Spinal cord (tissue), 10 donors: ENCODE results near the gene C17orf58. TPM values are rescaled to one million over a fixed set of nuclear protein-coding genes. Genes with fewer than 3 reads are reported as not detected.
A peak's percentile ranks its signal among the peaks of the same experiment; 100 is the strongest.
"Not testable (repeated sequence)": the region's sequence is repeated elsewhere in the genome, so short reads cannot be mapped to it uniquely, and the experiment has no call there.

Experiments used
- DNase-seq, 6 donors: peaks; one replicate each; pipeline versions ENCODE4 v3.0.0 to v3.0.0-alpha.2; 2013 to 2015; ENCODE audit warnings: low spot score in 6 of 6, low read depth in 4 of 6
- H3K27ac ChIP-seq: one replicate; pipeline ENCODE4 v1.5.1; 2013; ENCODE audit warnings: low read depth, low read length, control low read depth
- H3K27me3 ChIP-seq: one replicate; pipeline ENCODE4 v1.6.1; 2013; ENCODE audit warnings: low read length; ENCODE audit not compliant: control insufficient read depth, insufficient read depth
- H3K36me3 ChIP-seq: one replicate; pipeline ENCODE4 v1.6.1; 2013; ENCODE audit warnings: low read length; ENCODE audit not compliant: control insufficient read depth, insufficient read depth
- H3K4me1 ChIP-seq: one replicate; pipeline ENCODE4 v1.6.1; 2013; ENCODE audit warnings: low read length; ENCODE audit not compliant: control insufficient read depth, insufficient read depth
- H3K4me3 ChIP-seq: one replicate; pipeline ENCODE4 v1.5.1; 2013; ENCODE audit warnings: low read depth, low read length, control low read depth
- H3K9me3 ChIP-seq: one replicate; pipeline ENCODE4 v1.6.1; 2013; ENCODE audit warnings: low read length; ENCODE audit not compliant: control insufficient read depth, insufficient read depth
- WGBS: methylation state at CpG from one replicate; pipeline ENCODE4 v1.1.5; 2013; ENCODE audit warnings: missing lambda C conversion rate; ENCODE audit not compliant: insufficient coverage; 5-methylcytosine and 5-hydroxymethylcytosine counted together
- polyA plus RNA-seq, 2 donors: library from polyadenylated mRNA; unstranded; fragments of 120-200 nt; gene quantifications; one replicate each; pipeline ENCODE4 v1.2.1, GENCODE V29; 2013; ENCODE audit not compliant: insufficient read length in 2 of 2
- total RNA-seq, 2 donors: library from RNA; depleted of rRNA in 1 of 2; stranded (reverse); fragments of 120-200 nt in 1 of 2; fragments of >200 nt in 1 of 2; gene quantifications; one replicate each; pipeline versions ENCODE4 v1.2.3 to v1.2.4, GENCODE V29; 2013 to 2014
- donor health status: healthy.

The C17orf58 gene
- total and polyA plus RNA-seq, 4 donors, result 13.9 to 25.7 (median 19.5) TPM

DNA sequence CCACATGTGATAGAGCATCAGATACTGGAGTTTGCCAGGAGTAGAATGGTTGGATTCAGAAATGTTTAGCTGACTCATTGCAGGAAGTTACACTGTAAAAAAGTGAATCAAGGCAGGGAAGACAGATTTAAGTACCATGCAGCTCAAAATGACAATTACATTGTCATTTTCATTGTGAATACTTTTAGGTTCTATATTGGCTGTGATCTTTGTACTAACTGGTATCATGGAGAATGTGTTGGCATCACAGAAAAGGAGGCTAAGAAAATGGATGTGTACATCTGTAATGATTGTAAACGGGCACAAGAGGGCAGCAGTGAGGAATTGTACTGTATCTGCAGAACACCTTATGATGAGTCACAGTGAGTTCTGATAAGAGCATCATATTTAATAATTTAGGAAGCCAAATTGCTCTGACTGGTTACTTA is 33.1 kb downstream of the C17orf58 start:
- not testable (repeated sequence) for H3K9me3 ChIP-seq, H3K27ac ChIP-seq
- WGBS, result no CpG with 5 or more reads among the region's 1 CpG

DNA sequence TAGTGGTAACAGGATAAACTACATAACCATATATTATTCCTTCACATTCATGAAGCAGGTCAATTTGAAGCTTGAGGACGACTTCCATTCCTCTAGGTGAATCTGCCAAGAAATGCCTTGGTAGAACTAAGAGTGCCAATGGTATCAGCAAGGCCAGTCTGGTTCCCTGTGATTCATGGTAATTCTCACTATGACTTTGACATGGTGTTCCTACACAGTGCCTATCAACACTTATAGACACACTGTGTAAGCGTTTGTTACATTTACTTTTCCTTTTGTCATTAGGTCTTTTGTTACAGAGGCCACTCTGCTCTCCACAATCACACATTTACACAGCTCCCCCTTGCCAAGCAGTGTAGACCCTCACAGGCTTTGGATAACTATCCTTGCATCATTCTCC is 34.1 kb downstream of the C17orf58 start:
- H3K9me3 ChIP-seq, DNase-seq, H3K27ac ChIP-seq, H3K4me3 ChIP-seq, H3K27me3 ChIP-seq, H3K4me1 ChIP-seq: not testable (repeated sequence)
- H3K36me3 ChIP-seq, result peaks cover 38% of the 10 kb centered on the region
- WGBS, result 63% methylated on average over 1 of the region's 2 CpGs

More for the DNA sequence above, 33.1 kb downstream of the C17orf58 start:
- H3K4me3 ChIP-seq, H3K4me1 ChIP-seq, H3K27me3 ChIP-seq: not testable (repeated sequence)
- peaks cover 40% of the 10 kb centered on the region for H3K36me3 ChIP-seq
- peak; percentile 40 to 94 (median 65) for DNase-seq

DNA sequence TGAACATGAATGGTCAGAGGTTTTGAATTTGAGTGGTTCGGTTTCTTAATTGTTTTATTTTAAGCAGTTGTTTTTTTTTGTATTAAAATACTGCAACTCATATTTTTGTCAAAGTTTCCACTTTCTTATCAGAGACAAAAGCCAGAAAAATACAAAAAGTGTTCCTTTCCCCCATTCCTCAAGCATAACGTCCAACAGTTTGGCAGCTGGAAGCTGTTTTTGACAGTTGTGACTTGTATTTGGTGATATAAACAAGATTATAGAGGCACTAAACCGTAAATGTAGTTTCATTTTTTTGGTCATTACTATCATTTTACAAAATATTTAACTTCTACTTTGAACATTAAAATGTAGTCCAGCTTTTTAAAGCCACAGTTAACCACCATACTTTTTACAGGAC is 36.0 kb downstream of the C17orf58 start:
- H3K36me3 ChIP-seq, result peaks cover 36% of the 10 kb centered on the region
- not testable (repeated sequence) for H3K27me3 ChIP-seq, H3K4me1 ChIP-seq, H3K9me3 ChIP-seq, H3K4me3 ChIP-seq, DNase-seq, H3K27ac ChIP-seq
- no CpG with 5 or more reads among the region's 3 CpGs for WGBS

DNA sequence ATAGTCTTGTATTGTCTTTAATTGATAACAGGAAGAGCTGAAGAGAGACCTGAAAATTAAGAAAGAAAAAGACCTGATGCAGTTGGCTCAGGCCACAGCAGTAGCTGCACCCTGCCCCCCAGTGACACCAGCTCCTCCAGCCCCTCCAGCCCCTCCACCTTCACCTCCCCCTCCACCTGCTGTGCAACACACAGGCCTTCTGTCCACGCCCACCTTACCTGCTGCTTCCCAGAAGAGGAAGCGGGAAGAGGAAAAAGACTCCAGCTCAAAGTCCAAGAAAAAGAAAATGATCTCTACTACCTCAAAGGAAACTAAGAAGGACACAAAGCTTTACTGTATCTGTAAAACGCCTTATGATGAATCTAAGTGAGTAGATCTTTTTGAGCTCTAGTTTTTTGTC is 36.8 kb downstream of the C17orf58 start:
- no peaks in the 10 kb centered on the region for H3K9me3 ChIP-seq
- H3K27me3 ChIP-seq, result no peaks in the 10 kb centered on the region
- H3K4me1 ChIP-seq, result no peaks in the 10 kb centered on the region
- H3K27ac ChIP-seq, result no peak overlapping the region
- 80% methylated on average over 1 of the region's 3 CpGs for WGBS
- no peak overlapping the region for H3K4me3 ChIP-seq
- peaks cover 32% of the 10 kb centered on the region for H3K36me3 ChIP-seq
- DNase-seq, result no peak

DNA sequence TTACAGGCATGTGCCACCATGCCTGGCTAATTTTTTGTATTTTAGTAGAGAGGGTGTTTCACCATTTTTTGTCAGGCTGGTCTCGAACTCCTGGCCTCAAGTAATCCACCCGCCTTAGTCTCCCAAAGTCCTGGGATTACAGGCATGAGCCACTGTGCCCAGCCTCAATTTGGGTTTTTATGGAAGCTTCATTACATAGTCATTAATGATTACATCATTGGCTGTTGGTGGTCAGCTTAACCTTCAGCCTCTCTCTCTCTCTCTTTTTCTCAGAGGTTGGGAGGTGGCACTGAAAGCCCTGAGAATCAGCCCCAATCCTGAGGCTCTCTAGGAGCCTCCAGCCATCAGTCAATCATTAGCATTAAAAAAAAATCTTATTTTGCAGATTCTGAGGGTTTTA is 45.3 kb downstream of the C17orf58 start:
- 83% methylated on average over 1 of the region's 2 CpGs for WGBS
- Histone ChIP-seq H3K4me1 (no peaks in the 10 kb centered on the region), H3K4me3 (no peak overlapping the region), H3K27ac (no peak overlapping the region), H3K9me3 (no peaks in the 10 kb centered on the region), H3K27me3 (no peaks in the 10 kb centered on the region), H3K36me3 (peaks cover 62% of the 10 kb centered on the region)
- DNase-seq, result no peak

DNA sequence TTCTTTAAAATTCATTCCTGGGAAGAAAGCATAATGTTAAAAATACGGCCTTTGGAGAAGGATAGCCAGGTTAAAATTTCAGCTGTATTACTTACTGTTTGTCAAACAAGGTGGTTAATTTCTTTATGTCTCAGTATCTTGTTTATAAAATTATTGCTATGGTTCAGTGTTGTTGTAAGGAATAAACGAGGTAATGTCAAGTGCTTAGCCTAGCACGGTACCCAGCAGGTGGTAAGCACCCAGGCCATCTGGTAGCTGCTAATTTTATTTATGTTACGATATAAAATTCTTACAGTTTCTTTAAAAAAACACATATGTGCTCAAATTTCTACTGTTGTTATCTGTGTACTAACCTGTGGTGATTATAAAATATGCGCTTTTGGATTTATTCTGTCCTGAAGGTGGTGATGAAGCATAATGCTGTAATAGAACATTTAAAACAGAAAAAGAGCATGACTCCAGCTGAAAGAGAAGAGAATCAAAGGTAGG is 48.9 kb downstream of the C17orf58 start:
- Histone ChIP-seq H3K36me3 (peaks cover 59% of the 10 kb centered on the region), H3K27me3 (no peaks in the 10 kb centered on the region), H3K9me3 (no peaks in the 10 kb centered on the region), H3K4me3 (no peak overlapping the region), H3K4me1 (no peaks in the 10 kb centered on the region), H3K27ac (no peak overlapping the region)
- no peak for DNase-seq
- WGBS, result no CpG with 5 or more reads among the region's 5 CpGs

DNA sequence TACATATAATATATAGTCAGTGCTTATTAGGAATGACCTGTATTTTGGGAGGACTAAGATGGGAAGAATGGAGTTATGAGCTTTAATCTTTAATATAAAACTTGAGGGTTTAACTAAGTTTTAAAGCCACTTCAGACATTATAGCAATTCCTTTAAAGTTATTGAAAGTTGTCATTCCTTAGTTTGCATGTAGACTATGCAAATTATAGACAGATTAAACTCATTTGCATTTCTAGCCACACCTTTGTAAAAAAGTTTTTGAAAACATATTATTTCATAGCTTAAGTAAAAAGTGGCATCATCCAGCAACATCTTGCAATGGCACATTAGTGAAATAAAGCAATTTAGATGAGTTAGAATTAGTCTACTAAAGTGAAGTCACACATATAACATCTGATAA is 49.8 kb downstream of the C17orf58 start:
- DNase-seq, result no peak
- Histone ChIP-seq H3K4me1 (no peaks in the 10 kb centered on the region), H3K4me3 (no peak overlapping the region), H3K27ac (no peak overlapping the region), H3K27me3 (no peaks in the 10 kb centered on the region), H3K36me3 (peaks cover 56% of the 10 kb centered on the region), H3K9me3 (no peaks in the 10 kb centered on the region)

DNA sequence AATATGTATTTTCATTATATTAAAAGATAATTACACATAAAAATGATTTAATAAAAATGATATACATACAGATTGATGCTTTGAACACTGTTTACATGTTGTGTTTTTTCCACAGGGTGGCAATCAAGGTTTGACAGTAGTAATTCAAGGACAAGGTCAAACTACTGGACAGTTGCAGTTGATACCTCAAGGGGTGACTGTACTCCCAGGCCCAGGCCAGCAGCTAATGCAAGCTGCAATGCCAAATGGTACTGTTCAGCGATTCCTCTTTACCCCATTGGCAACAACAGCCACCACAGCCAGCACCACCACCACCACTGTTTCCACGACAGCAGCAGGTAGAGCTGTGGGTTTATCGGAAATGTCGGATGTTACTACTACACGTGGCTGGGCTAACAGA is 52.2 kb downstream of the C17orf58 start:
- H3K4me3 ChIP-seq, result no peak overlapping the region
- H3K36me3 ChIP-seq, result peaks cover 45% of the 10 kb centered on the region
- no peaks in the 10 kb centered on the region for H3K27me3 ChIP-seq
- 93% methylated on average over 4 of the region's 5 CpGs for WGBS
- H3K27ac ChIP-seq, result no peak overlapping the region
- DNase-seq, result no peak
- no peaks in the 10 kb centered on the region for H3K4me1 ChIP-seq
- no peaks in the 10 kb centered on the region for H3K9me3 ChIP-seq

DNA sequence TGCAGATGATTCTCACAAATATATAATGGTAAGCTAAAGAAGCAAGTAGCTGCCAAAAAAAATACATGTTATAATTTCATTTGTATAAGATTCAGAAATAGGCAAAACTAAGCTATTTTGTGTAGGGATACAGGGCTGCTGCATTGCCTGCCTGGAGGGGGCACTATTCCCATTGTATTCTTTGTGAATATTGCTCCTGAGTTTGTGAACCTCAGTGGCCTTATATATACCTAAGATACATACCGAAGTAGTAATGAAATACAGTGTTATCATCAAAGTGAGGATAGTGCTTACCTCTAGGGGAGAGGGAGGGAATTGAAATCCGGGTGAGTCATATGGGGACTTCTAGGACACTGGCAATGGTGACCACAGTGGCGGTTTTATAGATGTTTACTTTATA is 53.5 kb downstream of the C17orf58 start:
- Histone ChIP-seq H3K9me3 (no peaks in the 10 kb centered on the region), H3K27ac (no peak overlapping the region), H3K36me3 (peaks cover 40% of the 10 kb centered on the region), H3K4me1 (no peaks in the 10 kb centered on the region), H3K27me3 (no peaks in the 10 kb centered on the region), H3K4me3 (no peak overlapping the region)
- WGBS, result no CpG with 5 or more reads among the region's 3 CpGs
- no peak for DNase-seq
